ENCODE measurements around the gene NKAIN1.

DNA sequence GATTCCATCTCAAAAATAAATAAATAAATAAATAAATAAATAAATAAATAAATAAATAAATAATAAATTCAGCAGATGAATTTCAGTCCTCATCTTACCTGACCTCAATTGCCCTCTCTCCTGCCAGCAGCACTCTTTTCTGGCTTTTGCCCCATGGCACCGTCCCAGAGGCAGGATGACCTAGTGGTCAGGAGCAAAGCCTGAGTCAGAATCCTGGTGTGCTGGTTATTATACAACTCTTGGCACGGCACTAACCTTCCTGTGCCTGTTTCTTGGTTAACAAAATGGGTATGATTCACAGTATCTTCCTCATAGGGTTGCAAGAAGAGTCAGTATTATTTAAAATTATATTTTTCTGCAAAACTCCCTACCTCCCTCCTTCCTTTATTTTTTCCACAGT is 43.0 kb downstream of the NKAIN1 start:
- TF ChIP-seq, protein P1, sequence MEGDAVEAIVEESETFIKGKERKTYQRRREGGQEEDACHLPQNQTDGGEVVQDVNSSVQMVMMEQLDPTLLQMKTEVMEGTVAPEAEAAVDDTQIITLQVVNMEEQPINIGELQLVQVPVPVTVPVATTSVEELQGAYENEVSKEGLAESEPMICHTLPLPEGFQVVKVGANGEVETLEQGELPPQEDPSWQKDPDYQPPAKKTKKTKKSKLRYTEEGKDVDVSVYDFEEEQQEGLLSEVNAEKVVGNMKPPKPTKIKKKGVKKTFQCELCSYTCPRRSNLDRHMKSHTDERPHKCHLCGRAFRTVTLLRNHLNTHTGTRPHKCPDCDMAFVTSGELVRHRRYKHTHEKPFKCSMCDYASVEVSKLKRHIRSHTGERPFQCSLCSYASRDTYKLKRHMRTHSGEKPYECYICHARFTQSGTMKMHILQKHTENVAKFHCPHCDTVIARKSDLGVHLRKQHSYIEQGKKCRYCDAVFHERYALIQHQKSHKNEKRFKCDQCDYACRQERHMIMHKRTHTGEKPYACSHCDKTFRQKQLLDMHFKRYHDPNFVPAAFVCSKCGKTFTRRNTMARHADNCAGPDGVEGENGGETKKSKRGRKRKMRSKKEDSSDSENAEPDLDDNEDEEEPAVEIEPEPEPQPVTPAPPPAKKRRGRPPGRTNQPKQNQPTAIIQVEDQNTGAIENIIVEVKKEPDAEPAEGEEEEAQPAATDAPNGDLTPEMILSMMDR (IDR thresholded peaks at IDR 0.05), result no peak
- TF ChIP-seq ZBTB21 (CRISPR knock-in tag; IDR thresholded peaks at IDR 0.05; ENCODE audit: borderline replicate concordance) (no peak), SP1 (CRISPR knock-in tag; conservative IDR thresholded peaks at IDR 0.05) (no peak)
- TF ChIP-seq, protein P2, sequence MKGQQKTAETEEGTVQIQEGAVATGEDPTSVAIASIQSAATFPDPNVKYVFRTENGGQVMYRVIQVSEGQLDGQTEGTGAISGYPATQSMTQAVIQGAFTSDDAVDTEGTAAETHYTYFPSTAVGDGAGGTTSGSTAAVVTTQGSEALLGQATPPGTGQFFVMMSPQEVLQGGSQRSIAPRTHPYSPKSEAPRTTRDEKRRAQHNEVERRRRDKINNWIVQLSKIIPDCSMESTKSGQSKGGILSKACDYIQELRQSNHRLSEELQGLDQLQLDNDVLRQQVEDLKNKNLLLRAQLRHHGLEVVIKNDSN (CRISPR knock-in tag; IDR thresholded peaks at IDR 0.05), result no peak
